PC-9 (cell line): ENCODE results near the gene ACSS3. TPM values are rescaled to one million over a fixed set of nuclear protein-coding genes. Genes with fewer than 3 reads are reported as not detected.
"Not testable (repeated sequence)": the region's sequence is repeated elsewhere in the genome, so short reads cannot be mapped to it uniquely, and the experiment has no call there.

Source experiments
- BruUV-seq: library from RNA; stranded (reverse); fragments of 400-500 nt; replicated peaks from 2 replicates; lab custom pipeline; 2021; lab: Mats Ljungman, UMichigan
- CTCF ChIA-PET: fragments of 300-600 bp; sonication (Branson Sonifier 250); formaldehyde crosslinking; loops from one replicate; lab custom pipeline; 2022; ENCODE audit warnings: antibody characterized with exemption; lab: Charles Lee
- POLR2A ChIA-PET: fragments of 300-600 bp; sonication (Branson Sonifier 250); formaldehyde crosslinking; loops from one replicate; lab custom pipeline; 2022; ENCODE audit warnings: antibody characterized with exemption; ENCODE audit not compliant: unreplicated experiment; lab: Charles Lee
- DNase-seq, 2 experiments: peaks; one replicate each; pipeline versions ENCODE4 v3.0.0 to v3.0.0-alpha.2; 2015 to 2022; ENCODE audit warnings: mixed read lengths in 1 of 2
- H2AFZ ChIP-seq: fragments of 200-600 bp; sonication (generic); 2 replicates; pipeline ENCODE4 v1.8.1; 2017; ENCODE audit warnings: antibody characterized with exemption
- H3F3A ChIP-seq: fragments of 200-600 bp; sonication (generic); 2 replicates; pipeline ENCODE4 v1.8.1; 2017; ENCODE audit warnings: antibody characterized with exemption, mild to moderate bottlenecking, low read depth; ENCODE audit not compliant: insufficient read depth
- H3K27ac ChIP-seq: fragments of 200-600 bp; sonication (generic); 2 replicates; pipeline ENCODE4 v1.6.1; 2016; ENCODE audit warnings: mixed run types
- H3K27me3 ChIP-seq: fragments of 200-600 bp; sonication (generic); 2 replicates; pipeline ENCODE4 v1.6.1; 2016; ENCODE audit warnings: low read depth, mixed run types; ENCODE audit not compliant: insufficient read depth
- H3K36me3 ChIP-seq: fragments of 200-600 bp; sonication (generic); 2 replicates; pipeline ENCODE4 v1.6.1; 2016; ENCODE audit warnings: low read depth, mixed run types
- H3K4me1 ChIP-seq: fragments of 200-600 bp; sonication (generic); replicated peaks from 2 replicates; pipeline ENCODE4 v1.6.1; 2016; ENCODE audit warnings: mixed run types; ENCODE audit not compliant: insufficient read depth
- H3K4me2 ChIP-seq: fragments of 200-600 bp; sonication (generic); 2 replicates; pipeline ENCODE4 v1.6.1; 2017; ENCODE audit warnings: mixed run types
- H3K4me3 ChIP-seq: fragments of 200-600 bp; sonication (generic); 2 replicates; pipeline ENCODE4 v1.6.1; 2016; ENCODE audit warnings: mixed run types
- H3K79me2 ChIP-seq: fragments of 200-600 bp; sonication (generic); 2 replicates; pipeline ENCODE4 v1.6.1; 2017; ENCODE audit warnings: low read depth, mixed run types
- H3K9me2 ChIP-seq: fragments of 200-600 bp; sonication (generic); 2 replicates; pipeline ENCODE4 v1.8.1; 2017; ENCODE audit warnings: mild to moderate bottlenecking; ENCODE audit not compliant: insufficient read depth
- H3K9me3 ChIP-seq: fragments of 200-600 bp; sonication (generic); 2 replicates; pipeline ENCODE4 v1.8.1; 2016; ENCODE audit warnings: low read depth; ENCODE audit not compliant: insufficient read depth
- H4K20me1 ChIP-seq: fragments of 200-600 bp; sonication (generic); 2 replicates; pipeline ENCODE4 v1.8.1; 2017; ENCODE audit not compliant: insufficient read depth
- EZH2 ChIP-seq: fragments of 200-600 bp; sonication (generic); IDR thresholded peaks from 2 replicates; pipeline ENCODE4 v1.8.0; 2017; ENCODE audit warnings: antibody characterized with exemption, low read depth
- intact Hi-C: fragments of 100-400 bp; cut with micrococcal nuclease; formaldehyde crosslinking; loops from one replicate; pipeline ENCODE4 v1.10.0; 2022; ENCODE audit not compliant: unreplicated experiment
- total RNA-seq: library from RNA; stranded (reverse); gene quantifications from 2 replicates; pipeline ENCODE4 v1.2.3, GENCODE V29; 2021
- TF ChIP-seq, protein P1 (sequence below): fragments of 200-600 bp; sonication (generic); conservative IDR thresholded peaks from 2 replicates; pipeline ENCODE4 v1.6.1; 2017; ENCODE audit warnings: mixed run types, antibody characterized with exemption, mild to moderate bottlenecking, moderate library complexity

Gene ACSS3
- total RNA-seq, 1 experiment from 2014 or later: 8.5 TPM

DNA sequence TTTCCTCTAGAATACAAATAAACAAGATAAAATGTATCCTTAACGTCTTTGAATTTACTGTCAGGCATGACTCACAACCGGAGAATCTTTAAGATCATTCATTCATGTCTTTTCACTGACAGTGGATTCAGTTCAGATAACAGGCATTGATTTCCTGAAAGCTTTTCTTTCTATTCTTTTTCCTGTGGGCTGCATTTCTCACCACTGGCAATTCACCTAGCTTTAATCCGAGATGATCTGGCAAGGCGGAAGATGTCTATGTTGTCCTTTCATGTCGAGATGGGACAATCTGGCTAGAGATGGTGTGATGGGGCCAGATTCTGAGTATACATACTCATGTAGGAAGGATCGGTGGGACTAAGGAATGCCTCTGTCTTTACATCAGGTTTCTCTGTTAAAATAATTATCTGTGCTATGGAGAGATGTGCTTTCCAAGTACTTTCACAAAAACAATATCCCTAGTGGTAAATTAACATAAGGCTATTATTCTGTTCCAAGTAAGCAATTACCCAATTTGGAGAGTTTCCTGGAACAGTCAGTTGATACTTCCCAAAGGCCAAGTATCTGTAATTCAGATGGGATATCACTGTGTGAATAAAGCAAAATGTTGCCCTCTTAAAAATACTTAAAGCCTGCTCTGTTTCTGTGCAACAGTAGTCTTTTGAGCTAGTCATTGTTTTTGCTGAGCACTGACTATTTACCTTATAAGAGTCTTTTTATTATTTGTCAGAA, 17.8 kb downstream of the ACSS3 start:
- POLR2A ChIA-PET: no interaction called here
- CTCF ChIA-PET: no interaction called here

DNA sequence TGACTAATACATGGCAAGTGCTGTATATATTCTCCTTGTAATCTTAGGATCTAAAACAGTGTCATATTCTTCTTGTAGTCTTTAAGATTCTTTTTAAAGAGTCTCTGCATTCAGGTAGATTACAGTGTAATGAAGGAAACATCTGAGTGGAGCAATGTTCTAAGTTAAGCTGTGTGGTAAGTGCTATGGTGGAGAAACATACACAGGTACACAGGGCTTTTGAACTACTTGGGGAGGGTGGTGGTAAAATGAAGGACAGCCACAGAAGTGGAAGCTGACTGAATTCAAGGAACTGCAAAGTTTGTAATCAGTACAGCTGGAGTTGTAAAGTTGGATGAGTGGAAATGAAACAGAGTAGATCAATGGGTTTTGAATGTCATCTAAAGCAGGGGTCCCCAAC, 27.8 kb downstream of the ACSS3 start:
- Histone ChIP-seq H3K27ac (no peak overlapping the region), H3F3A (no peaks in the 10 kb centered on the region), H3K9me3 (no peaks in the 10 kb centered on the region), H3K4me2 (no peak overlapping the region), H3K4me3 (no peak overlapping the region), H3K36me3 (no peaks in the 10 kb centered on the region), H3K79me2 (no peaks in the 10 kb centered on the region), H3K27me3 (no peaks in the 10 kb centered on the region), H2AFZ (no peak overlapping the region), H4K20me1 (no peaks in the 10 kb centered on the region), H3K4me1 (no peaks in the 10 kb centered on the region), H3K9me2 (no peaks in the 10 kb centered on the region)
- BruUV-seq: no TSS peak
- intact Hi-C loops: no loop called here
- ChIA-PET CTCF (no interaction called here), POLR2A (no interaction called here)
- no peak for TF ChIP-seq EZH2
- TF ChIP-seq, protein P1, sequence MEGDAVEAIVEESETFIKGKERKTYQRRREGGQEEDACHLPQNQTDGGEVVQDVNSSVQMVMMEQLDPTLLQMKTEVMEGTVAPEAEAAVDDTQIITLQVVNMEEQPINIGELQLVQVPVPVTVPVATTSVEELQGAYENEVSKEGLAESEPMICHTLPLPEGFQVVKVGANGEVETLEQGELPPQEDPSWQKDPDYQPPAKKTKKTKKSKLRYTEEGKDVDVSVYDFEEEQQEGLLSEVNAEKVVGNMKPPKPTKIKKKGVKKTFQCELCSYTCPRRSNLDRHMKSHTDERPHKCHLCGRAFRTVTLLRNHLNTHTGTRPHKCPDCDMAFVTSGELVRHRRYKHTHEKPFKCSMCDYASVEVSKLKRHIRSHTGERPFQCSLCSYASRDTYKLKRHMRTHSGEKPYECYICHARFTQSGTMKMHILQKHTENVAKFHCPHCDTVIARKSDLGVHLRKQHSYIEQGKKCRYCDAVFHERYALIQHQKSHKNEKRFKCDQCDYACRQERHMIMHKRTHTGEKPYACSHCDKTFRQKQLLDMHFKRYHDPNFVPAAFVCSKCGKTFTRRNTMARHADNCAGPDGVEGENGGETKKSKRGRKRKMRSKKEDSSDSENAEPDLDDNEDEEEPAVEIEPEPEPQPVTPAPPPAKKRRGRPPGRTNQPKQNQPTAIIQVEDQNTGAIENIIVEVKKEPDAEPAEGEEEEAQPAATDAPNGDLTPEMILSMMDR: no peak
- no peak for DNase-seq

More for the DNA sequence above, 17.8 kb downstream of the ACSS3 start:
- no peak overlapping the region for H3K4me2 ChIP-seq
- intact Hi-C loops: no loop called here
- H3K27ac ChIP-seq: no peak overlapping the region
- H3K9me2 ChIP-seq: no peaks in the 10 kb centered on the region
- no peaks in the 10 kb centered on the region for H3K4me1 ChIP-seq
- no peaks in the 10 kb centered on the region for H3K9me3 ChIP-seq
- no peak overlapping the region for H3K4me3 ChIP-seq
- no peaks in the 10 kb centered on the region for H3K79me2 ChIP-seq
- BruUV-seq: no TSS peak
- H4K20me1 ChIP-seq: no peaks in the 10 kb centered on the region
- DNase-seq: no peak
- H3F3A ChIP-seq: no peaks in the 10 kb centered on the region
- no peaks in the 10 kb centered on the region for H3K27me3 ChIP-seq
- no peak overlapping the region for H2AFZ ChIP-seq
- H3K36me3 ChIP-seq: no peaks in the 10 kb centered on the region
- TF ChIP-seq EZH2: no peak
- TF ChIP-seq, protein P1: no peak

DNA sequence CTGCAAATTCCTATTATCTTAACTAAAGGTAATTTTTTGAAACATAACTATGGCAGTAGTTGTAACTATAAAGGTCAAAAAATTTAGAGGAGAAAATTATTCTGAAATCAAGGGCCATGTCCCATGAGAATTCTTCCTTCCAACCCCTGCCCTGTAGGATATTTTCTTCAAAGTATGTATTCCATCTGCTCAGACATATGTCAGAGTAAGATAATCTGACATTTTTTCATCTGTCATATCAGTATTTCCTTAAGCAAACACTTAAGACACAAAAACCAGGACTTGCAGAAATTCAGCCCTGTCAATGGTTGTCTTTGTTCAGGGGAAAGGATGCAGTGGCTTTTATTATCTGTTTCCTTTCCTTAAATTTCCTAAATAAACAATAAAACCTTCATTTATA, 36.3 kb downstream of the ACSS3 start:
- intact Hi-C loops: no loop called here
- ChIA-PET POLR2A (no interaction called here), CTCF (no interaction called here)
- Histone ChIP-seq H2AFZ (no peak overlapping the region), H3F3A (no peaks in the 10 kb centered on the region), H3K9me2 (no peaks in the 10 kb centered on the region), H3K4me1 (no peaks in the 10 kb centered on the region), H3K79me2 (no peaks in the 10 kb centered on the region), H3K27ac (no peak overlapping the region), H3K4me3 (no peak overlapping the region), H3K36me3 (no peaks in the 10 kb centered on the region), H3K27me3 (no peaks in the 10 kb centered on the region), H3K4me2 (no peak overlapping the region), H4K20me1 (no peaks in the 10 kb centered on the region), H3K9me3 (no peaks in the 10 kb centered on the region)
- TF ChIP-seq, protein P1: no peak
- TF ChIP-seq EZH2: no peak
- no peak for DNase-seq
- BruUV-seq: no TSS peak

DNA sequence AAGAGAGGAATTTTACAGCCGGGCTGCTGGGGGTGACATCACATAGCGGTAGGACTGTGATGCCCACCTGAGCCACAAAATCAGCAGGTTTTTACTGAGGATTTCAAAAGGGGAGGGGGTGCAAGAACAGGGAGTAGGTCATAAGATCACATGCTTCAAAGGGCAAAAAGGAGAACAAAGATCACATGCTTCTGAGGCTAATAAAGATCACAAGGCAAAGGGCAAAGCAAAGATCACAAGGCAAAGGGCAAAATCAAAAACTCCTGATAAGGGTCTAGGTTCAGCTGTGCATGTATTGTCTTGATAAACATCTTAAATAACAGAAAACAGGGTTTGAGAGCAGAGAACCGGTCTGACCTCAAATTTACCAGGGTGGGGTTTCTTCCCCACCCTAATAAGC, 41.2 kb downstream of the ACSS3 start:
- H2AFZ ChIP-seq, DNase-seq, H3K4me1 ChIP-seq, H3F3A ChIP-seq, POLR2A ChIA-PET, CTCF ChIA-PET, H3K4me3 ChIP-seq, H3K36me3 ChIP-seq, H3K9me2 ChIP-seq, H3K9me3 ChIP-seq, intact Hi-C loops, H4K20me1 ChIP-seq, BruUV-seq, H3K27me3 ChIP-seq, H3K4me2 ChIP-seq, H3K79me2 ChIP-seq, H3K27ac ChIP-seq: not testable (repeated sequence)
